Upper lobe of right lung (tissue), 1 donor: ENCODE data around the gene KIF11. TPM values are rescaled to one million over a fixed set of nuclear protein-coding genes. Genes with fewer than 3 reads are reported as not detected.

Experiments used
- ATAC-seq: fragments of 200-7000 bp; cut with Tn5 transposase; one replicate; pipeline ENCODE4 v1.9.1; 2020; ENCODE audit warnings: mild to moderate bottlenecking, moderate library complexity
- DNase-seq: peaks from one replicate; pipeline ENCODE4 v3.0.0-alpha.2; 2020
- H3K27ac ChIP-seq: fragments of 200-600 bp; one replicate; pipeline ENCODE4 v1.8.0; 2022
- H3K27me3 ChIP-seq: fragments of 200-600 bp; one replicate; pipeline ENCODE4 v1.8.0; 2022; ENCODE audit warnings: mild to moderate bottlenecking
- H3K36me3 ChIP-seq: fragments of 200-600 bp; one replicate; pipeline ENCODE4 v1.8.0; 2022
- H3K4me1 ChIP-seq: fragments of 200-600 bp; one replicate; pipeline ENCODE4 v1.8.0; 2022
- H3K4me3 ChIP-seq: fragments of 200-600 bp; one replicate; pipeline ENCODE4 v1.8.0; 2022; ENCODE audit warnings: mild to moderate bottlenecking
- H3K9me3 ChIP-seq: fragments of 200-600 bp; one replicate; pipeline ENCODE4 v1.8.0; 2022
- intact Hi-C: fragments of 100-400 bp; cut with DNase I; formaldehyde crosslinking; loops from one replicate; pipeline ENCODE4 v1.11.0; 2022
- long read RNA-seq: library from polyadenylated mRNA; unstranded; transcript quantifications from one replicate; pipeline ENCODE4 v2.0.0, GENCODE V29; 2021
- total RNA-seq: library from RNA; stranded (reverse); fragmentation: NEBNext Ultra II Directional; extraction: Animal tissue kit (Norgen Biotek cat#: 25700); gene quantifications from one replicate; pipeline ENCODE4 v1.2.1, GENCODE V29; 2021
- TF ChIP-seq, protein P1 (sequence below): fragments of 200-600 bp; IDR thresholded peaks from one replicate; pipeline ENCODE4 v1.8.0; 2022; ENCODE audit warnings: antibody characterized with exemption
- donor health status: DM: no; HTN: yes; CAD: no; lungs with severe emphysema.

KIF11 gene
- total RNA-seq: 0.93 TPM
- long read RNA-seq: 0 reads

- Histone ChIP-seq H3K9me3 (no peaks in the 10 kb centered on the region), H3K4me1 (peaks cover 8% of the 10 kb centered on the region), H3K36me3 (no peaks in the 10 kb centered on the region), H3K27ac (peak within 1 kb of the TSS; percentile 92), H3K4me3 (peak within 1 kb of the TSS; percentile 86), H3K27me3 (no peaks in the 10 kb centered on the region)
- TF ChIP-seq, protein P1, sequence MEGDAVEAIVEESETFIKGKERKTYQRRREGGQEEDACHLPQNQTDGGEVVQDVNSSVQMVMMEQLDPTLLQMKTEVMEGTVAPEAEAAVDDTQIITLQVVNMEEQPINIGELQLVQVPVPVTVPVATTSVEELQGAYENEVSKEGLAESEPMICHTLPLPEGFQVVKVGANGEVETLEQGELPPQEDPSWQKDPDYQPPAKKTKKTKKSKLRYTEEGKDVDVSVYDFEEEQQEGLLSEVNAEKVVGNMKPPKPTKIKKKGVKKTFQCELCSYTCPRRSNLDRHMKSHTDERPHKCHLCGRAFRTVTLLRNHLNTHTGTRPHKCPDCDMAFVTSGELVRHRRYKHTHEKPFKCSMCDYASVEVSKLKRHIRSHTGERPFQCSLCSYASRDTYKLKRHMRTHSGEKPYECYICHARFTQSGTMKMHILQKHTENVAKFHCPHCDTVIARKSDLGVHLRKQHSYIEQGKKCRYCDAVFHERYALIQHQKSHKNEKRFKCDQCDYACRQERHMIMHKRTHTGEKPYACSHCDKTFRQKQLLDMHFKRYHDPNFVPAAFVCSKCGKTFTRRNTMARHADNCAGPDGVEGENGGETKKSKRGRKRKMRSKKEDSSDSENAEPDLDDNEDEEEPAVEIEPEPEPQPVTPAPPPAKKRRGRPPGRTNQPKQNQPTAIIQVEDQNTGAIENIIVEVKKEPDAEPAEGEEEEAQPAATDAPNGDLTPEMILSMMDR: no peak
- ATAC-seq (peak; percentile 96), DNase-seq (peak; percentile 99)
- intact Hi-C loops: no loop called here
These were observed at the start of gene KIF11 for GRCh38 chr10:92592761-92593618. TSS of gene KIF11 (plus strand) at chr10:92593130. CDS start at chr10:92593376, 246 bp downstream.

- peaks cover 9% of the 10 kb centered on the region for H3K36me3 ChIP-seq
These were observed 48.6 kb upstream of the KIF11 start for GRCh38 chr10:92544296-92544695.

GRCh38 chr10:92545556-92545955, 47.4 kb upstream of the KIF11 start:
- H3K36me3 ChIP-seq: peaks cover 14% of the 10 kb centered on the region
- DNase-seq (no peak), ATAC-seq (no peak)
- H3K4me3 ChIP-seq: no peak overlapping the region
- H3K9me3 ChIP-seq: no peaks in the 10 kb centered on the region
- TF ChIP-seq, protein P1: no peak
- H3K27me3 ChIP-seq: no peaks in the 10 kb centered on the region
- H3K4me1 ChIP-seq: peaks cover 10% of the 10 kb centered on the region
- intact Hi-C loops: no loop called here
- H3K27ac ChIP-seq: no peak overlapping the region

More at GRCh38 chr10:92544296-92544695, 48.6 kb upstream of the KIF11 start:
- Histone ChIP-seq H3K4me3 (no peak overlapping the region), H3K27ac (no peak overlapping the region), H3K9me3 (no peaks in the 10 kb centered on the region), H3K4me1 (peaks cover 10% of the 10 kb centered on the region), H3K27me3 (no peaks in the 10 kb centered on the region)
- peak; percentile 87 for ATAC-seq
- no peak for DNase-seq
- intact Hi-C loops: no loop called here
- TF ChIP-seq, protein P1: no peak

DNA sequence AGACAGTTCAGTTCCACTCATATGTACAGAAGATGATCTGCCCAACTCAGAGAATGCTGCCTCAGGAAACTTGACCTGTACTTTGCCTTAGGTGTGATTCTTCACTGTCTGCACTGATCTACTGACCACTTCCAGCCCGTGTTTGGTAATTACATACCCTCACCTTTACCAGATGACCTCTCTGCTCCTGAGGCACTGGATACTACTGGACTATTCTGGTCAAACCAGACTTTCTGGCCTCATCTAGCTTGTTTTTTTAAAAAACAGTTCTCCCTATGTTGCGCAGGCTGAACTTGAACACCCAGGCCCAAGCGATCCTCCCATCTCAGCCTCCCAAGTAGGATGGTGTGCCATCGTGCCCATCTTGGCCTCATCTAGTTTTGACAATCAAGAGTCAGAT, 45.3 kb upstream of the KIF11 start:
- H3K4me1 ChIP-seq: peaks cover 10% of the 10 kb centered on the region
- no peak for DNase-seq
- no peaks in the 10 kb centered on the region for H3K27me3 ChIP-seq
- peaks cover 14% of the 10 kb centered on the region for H3K36me3 ChIP-seq
- H3K4me3 ChIP-seq: no peak overlapping the region
- intact Hi-C loops: no loop called here
- H3K9me3 ChIP-seq: no peaks in the 10 kb centered on the region
- H3K27ac ChIP-seq: no peak overlapping the region
- TF ChIP-seq, protein P1: no peak
- ATAC-seq: no peak

GRCh38 chr10:92550924-92551323, 42.0 kb upstream of the KIF11 start:
- intact Hi-C loops: no loop called here
- no peak overlapping the region for H3K4me3 ChIP-seq
- H3K9me3 ChIP-seq: peaks cover 7% of the 10 kb centered on the region
- H3K27ac ChIP-seq: no peak overlapping the region
- H3K36me3 ChIP-seq: peaks cover 19% of the 10 kb centered on the region
- no peak for DNase-seq
- ATAC-seq: no peak
- TF ChIP-seq, protein P1: no peak
- no peaks in the 10 kb centered on the region for H3K27me3 ChIP-seq
- no peaks in the 10 kb centered on the region for H3K4me1 ChIP-seq
